GM12878 (cell line): ENCODE measurements around the gene CLASP1. TPM values are rescaled to one million over a fixed set of nuclear protein-coding genes. Genes with fewer than 3 reads are reported as not detected.

Experiments
- ATAC-seq: fragments of 200-7000 bp; cut with Tn5 transposase; 3 replicates; pipeline ENCODE4 v1.9.1; 2020; ENCODE audit warnings: mild to moderate bottlenecking, moderate library complexity
- BruUV-seq: library from RNA; stranded (reverse); fragments of 400-500 nt; replicated peaks from 2 replicates; lab custom pipeline; 2021; lab: Mats Ljungman, UMichigan
- CTCF ChIA-PET: fragments of 300-600 bp; sonication (Branson Sonifier 250); formaldehyde crosslinking; extraction: SDS; loops from one replicate; lab custom pipeline; 2021; ENCODE audit warnings: inconsistent platforms; lab: Yijun Ruan, JAX
- POLR2A ChIA-PET: fragments of 350-600 bp; formaldehyde crosslinking; extraction: SDS; loops from one replicate; lab custom pipeline; 2021; ENCODE audit warnings: inconsistent platforms; lab: Charles Lee
- RAD21 ChIA-PET: fragments of 300-600 bp; sonication (Branson Sonifier 250); formaldehyde crosslinking; loops from one replicate; lab custom pipeline; 2023; ENCODE audit warnings: antibody characterized with exemption; ENCODE audit not compliant: unreplicated experiment; lab: Charles Lee
- SMC1A ChIA-PET: fragments of 300-600 bp; sonication (Branson Sonifier 250); formaldehyde crosslinking; loops from one replicate; lab custom pipeline; 2023; ENCODE audit not compliant: unreplicated experiment, uncharacterized antibody; lab: Charles Lee
- DNase-seq: peaks from one replicate; pipeline ENCODE4 v3.0.0-alpha.2; 2011; ENCODE audit warnings: low read depth, low spot score
- FAIRE-seq: peaks from 3 replicates; lab custom pipeline; 2011; peaks lifted over from hg19 to GRCh38; lab: Jason Lieb, UNC
- H2AFZ ChIP-seq: 2 replicates; pipeline ENCODE4 v1.6.0; 2011; ENCODE audit warnings: low read depth, low read length, control low read depth; ENCODE audit not compliant: control insufficient read depth
- H3K27ac ChIP-seq: 2 replicates; pipeline ENCODE4 v1.5.1; 2011; ENCODE audit warnings: control low read depth; ENCODE audit not compliant: control insufficient read depth, insufficient read depth
- H3K27me3 ChIP-seq, 2 experiments: replicated peaks in 1 of 2; 2 replicates each; pipeline versions ENCODE4 v1.6.0 to v1.6.1; 2011; ENCODE audit warnings: low read length in 1 of 2; ENCODE audit not compliant: control insufficient read depth in 2 of 2, insufficient read depth in 2 of 2
- H3K36me3 ChIP-seq, 2 experiments: 2 replicates each; pipeline ENCODE4 v1.5.1; 2011; ENCODE audit warnings: low read length in 1 of 2; ENCODE audit not compliant: control insufficient read depth in 2 of 2, insufficient read depth in 2 of 2
- H3K4me1 ChIP-seq: 2 replicates; pipeline ENCODE4 v1.6.1; 2011; ENCODE audit warnings: mild to moderate bottlenecking, low read length, moderate library complexity, mixed read lengths; ENCODE audit not compliant: control insufficient read depth, insufficient read depth
- H3K4me2 ChIP-seq: 2 replicates; pipeline ENCODE4 v1.6.0; 2011; ENCODE audit warnings: control low read depth; ENCODE audit not compliant: control insufficient read depth, insufficient read depth
- H3K4me3 ChIP-seq: fragments of 200-600 bp; sonication (generic); 2 replicates; pipeline ENCODE4 v1.5.1; 2016
- H3K79me2 ChIP-seq: 2 replicates; pipeline ENCODE4 v1.6.0; 2011; ENCODE audit warnings: low read length; ENCODE audit not compliant: control insufficient read depth, insufficient read depth
- H3K9ac ChIP-seq: 2 replicates; pipeline ENCODE4 v1.8.0; 2011; ENCODE audit warnings: low read length, control low read depth, mixed read lengths; ENCODE audit not compliant: control insufficient read depth, insufficient read depth
- H3K9me3 ChIP-seq: replicated peaks from 3 replicates; pipeline ENCODE4 v1.5.1; 2011; ENCODE audit warnings: mild to moderate bottlenecking, low read length; ENCODE audit not compliant: control insufficient read depth, insufficient read depth
- H4K20me1 ChIP-seq: 2 replicates; pipeline ENCODE4 v1.6.0; 2011; ENCODE audit not compliant: control insufficient read depth, insufficient read depth
- BRCA1 ChIP-seq: IDR thresholded peaks from 2 replicates; pipeline ENCODE4 v1.6.1; 2011; ENCODE audit warnings: low read depth, low read length, improper control_type of control experiment
- DPF2 ChIP-seq: fragments of 450-650 bp; IDR thresholded peaks from 2 replicates; pipeline ENCODE4 v1.6.1; 2017; ENCODE audit warnings: mild to moderate bottlenecking
- GABPA ChIP-seq: IDR thresholded peaks from 2 replicates; pipeline ENCODE4 v1.6.1; 2014; ENCODE audit warnings: antibody characterized with exemption, low read depth, mild to moderate bottlenecking, inconsistent platforms
- HDGF ChIP-seq: fragments of 450-650 bp; IDR thresholded peaks from 2 replicates; pipeline ENCODE4 v1.6.1; 2016; ENCODE audit warnings: antibody characterized with exemption
- IRF4 ChIP-seq: IDR thresholded peaks from 2 replicates; pipeline ENCODE4 v1.6.1; 2011; ENCODE audit warnings: low read depth, low read length
- KDM1A ChIP-seq: fragments of 200-600 bp; sonication (generic); IDR thresholded peaks from 2 replicates; pipeline ENCODE4 v1.6.1; 2016; ENCODE audit warnings: borderline replicate concordance
- MTA3 ChIP-seq: IDR thresholded peaks from 2 replicates; pipeline ENCODE4 v1.6.1; 2012; ENCODE audit warnings: low read length, inconsistent platforms, borderline replicate concordance
- NFIC ChIP-seq: IDR thresholded peaks from 2 replicates; pipeline ENCODE4 v1.6.1; 2012; ENCODE audit warnings: low read depth, mild to moderate bottlenecking, inconsistent platforms, low read length, moderate library complexity
- NFXL1 ChIP-seq: fragments of 450-650 bp; IDR thresholded peaks from 2 replicates; pipeline ENCODE4 v1.6.1; 2017; ENCODE audit warnings: antibody characterized with exemption, mild to moderate bottlenecking, borderline replicate concordance
- RAD21 ChIP-seq: IDR thresholded peaks from 2 replicates; pipeline ENCODE4 v1.6.1; 2011; ENCODE audit warnings: mild to moderate bottlenecking, low read depth, low read length, moderate library complexity; ENCODE audit not compliant: insufficient read depth
- SIX5 ChIP-seq: IDR thresholded peaks from 2 replicates; pipeline ENCODE4 v1.6.1; 2011; ENCODE audit warnings: mild to moderate bottlenecking, low read depth, low read length, moderate library complexity; ENCODE audit not compliant: severe bottlenecking
- SMARCA5 ChIP-seq: fragments of 450-650 bp; IDR thresholded peaks from 2 replicates; pipeline ENCODE4 v1.6.1; 2017; ENCODE audit warnings: mild to moderate bottlenecking
- TCF3 ChIP-seq: IDR thresholded peaks from 2 replicates; pipeline ENCODE4 v1.6.1; 2012; ENCODE audit warnings: low read depth, mild to moderate bottlenecking, low read length, borderline replicate concordance; ENCODE audit not compliant: insufficient read depth
- WGBS: methylation state at CpG from one replicate; pipeline ENCODE4 v1.1.6; 2016; ENCODE audit warnings: low lambda C conversion rate; ENCODE audit not compliant: insufficient replicate concordance, insufficient coverage; ENCODE audit errors: missing lambda C conversion rate; 5-methylcytosine and 5-hydroxymethylcytosine counted together
- in situ Hi-C: fragments of 300-500 bp; cut with MboI; formaldehyde crosslinking; loops from 9 replicates; pipeline ENCODE4 v1.14.3; 2018; ENCODE audit warnings: mixed read lengths
- intact Hi-C: fragments of 100-400 bp; cut with micrococcal nuclease; formaldehyde crosslinking; loops from one replicate; pipeline ENCODE4 v1.14.2; 2022; ENCODE audit not compliant: unreplicated experiment
- polyA plus RNA-seq, 11 experiments: library from polyadenylated mRNA; depleted of rRNA in 4 of 11; unstranded in 6 of 11; stranded (reverse) in 5 of 11; fragments of >200 nt; fragmentation: Nextera tagmentation in 4 of 11; fragmentation: Illumina TruSeq in 1 of 11; extraction: Ambion mirVana in 4 of 11; extraction: Trizol in 1 of 11; gene quantifications; 1 replicate in 1 of 11; 2 replicates in 10 of 11; pipeline versions ENCODE4 v1.2.1 to v1.2.3, GENCODE V29; 2011 to 2016; ENCODE audit warnings: inconsistent platforms in 2 of 11, missing spikeins in 2 of 11, low read depth in 1 of 11
- total RNA-seq, 4 experiments: library from RNA; depleted of rRNA in 3 of 4; stranded (reverse); fragments of >200 nt in 3 of 4; fragmentation: Illumina TruSeq in 1 of 4; extraction: Trizol in 1 of 4; gene quantifications; 2 replicates each; pipeline versions ENCODE4 v1.2.1 to v1.2.3, GENCODE V29; 2013 to 2021
- TF ChIP-seq, protein P1 (sequence below): fragments of 450-650 bp; conservative IDR thresholded peaks from 2 replicates; pipeline ENCODE4 v1.6.1; 2017; ENCODE audit warnings: mild to moderate bottlenecking, moderate library complexity
- TF ChIP-seq, protein P2 (sequence below): IDR thresholded peaks from 2 replicates; pipeline ENCODE4 v1.6.1; 2012; ENCODE audit warnings: low read depth, low read length, improper control_type of control experiment
- TF ChIP-seq, protein P3 (sequence below): IDR thresholded peaks from 2 replicates; pipeline ENCODE4 v1.6.1; 2011; ENCODE audit warnings: mild to moderate bottlenecking, low read depth, low read length, moderate library complexity; ENCODE audit not compliant: insufficient replicate concordance
- TF ChIP-seq, protein P4 (sequence below): fragments of 450-650 bp; IDR thresholded peaks from 2 replicates; pipeline ENCODE4 v1.6.1; 2016; ENCODE audit warnings: mild to moderate bottlenecking, moderate library complexity, borderline replicate concordance

CLASP1 gene
- total and polyA plus RNA-seq, 10 of the 15 experiments (the other 5 are each of a cell fraction or from before 2014, with no cell fraction given), result 1.4 to 62.4 (median 32.9) TPM

DNA sequence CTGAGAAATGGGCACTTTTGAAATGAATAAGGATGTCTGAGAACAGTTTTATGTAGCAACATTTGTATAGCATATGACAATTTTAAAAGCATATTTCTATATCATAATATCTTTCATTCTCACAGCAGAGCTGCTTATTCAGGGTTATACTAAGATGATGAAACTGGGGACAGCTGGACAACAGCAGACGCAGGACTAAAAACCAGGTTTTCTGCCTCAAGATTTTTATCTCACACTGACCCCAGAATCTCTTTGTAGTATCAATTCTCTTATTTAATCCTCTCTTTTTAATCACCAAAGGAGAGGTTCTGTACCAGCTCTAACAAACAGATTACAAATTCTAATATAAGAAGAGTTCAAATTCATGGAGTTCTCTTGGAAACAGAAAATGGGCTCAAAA, 290.1 kb downstream of the CLASP1 start:
- BruUV-seq, result no TSS peak
- ChIA-PET CTCF (interaction anchor here (1.1 to 1.9 kb wide), 2 partner anchors 274 to 279 kb away, joined by 4 to 6 read pairs; no protein-coding TSS in a partner anchor), POLR2A (interaction anchor here (0.6 kb wide), 1 partner anchor 20 kb away, joined by 3 read pairs; no protein-coding TSS in a partner anchor)
- TF ChIP-seq DPF2 (no peak), GABPA (no peak), SIX5 (no peak), IRF4 (no peak), SMARCA5 (no peak), NFIC (no peak), NFXL1 (no peak), HDGF (no peak), MTA3 (no peak), KDM1A (no peak), RAD21 (no peak), TCF3 (no peak), BRCA1 (no peak)
- TF ChIP-seq, protein P1, sequence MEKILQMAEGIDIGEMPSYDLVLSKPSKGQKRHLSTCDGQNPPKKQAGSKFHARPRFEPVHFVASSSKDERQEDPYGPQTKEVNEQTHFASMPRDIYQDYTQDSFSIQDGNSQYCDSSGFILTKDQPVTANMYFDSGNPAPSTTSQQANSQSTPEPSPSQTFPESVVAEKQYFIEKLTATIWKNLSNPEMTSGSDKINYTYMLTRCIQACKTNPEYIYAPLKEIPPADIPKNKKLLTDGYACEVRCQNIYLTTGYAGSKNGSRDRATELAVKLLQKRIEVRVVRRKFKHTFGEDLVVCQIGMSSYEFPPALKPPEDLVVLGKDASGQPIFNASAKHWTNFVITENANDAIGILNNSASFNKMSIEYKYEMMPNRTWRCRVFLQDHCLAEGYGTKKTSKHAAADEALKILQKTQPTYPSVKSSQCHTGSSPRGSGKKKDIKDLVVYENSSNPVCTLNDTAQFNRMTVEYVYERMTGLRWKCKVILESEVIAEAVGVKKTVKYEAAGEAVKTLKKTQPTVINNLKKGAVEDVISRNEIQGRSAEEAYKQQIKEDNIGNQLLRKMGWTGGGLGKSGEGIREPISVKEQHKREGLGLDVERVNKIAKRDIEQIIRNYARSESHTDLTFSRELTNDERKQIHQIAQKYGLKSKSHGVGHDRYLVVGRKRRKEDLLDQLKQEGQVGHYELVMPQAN, result no peak
- TF ChIP-seq, protein P2, sequence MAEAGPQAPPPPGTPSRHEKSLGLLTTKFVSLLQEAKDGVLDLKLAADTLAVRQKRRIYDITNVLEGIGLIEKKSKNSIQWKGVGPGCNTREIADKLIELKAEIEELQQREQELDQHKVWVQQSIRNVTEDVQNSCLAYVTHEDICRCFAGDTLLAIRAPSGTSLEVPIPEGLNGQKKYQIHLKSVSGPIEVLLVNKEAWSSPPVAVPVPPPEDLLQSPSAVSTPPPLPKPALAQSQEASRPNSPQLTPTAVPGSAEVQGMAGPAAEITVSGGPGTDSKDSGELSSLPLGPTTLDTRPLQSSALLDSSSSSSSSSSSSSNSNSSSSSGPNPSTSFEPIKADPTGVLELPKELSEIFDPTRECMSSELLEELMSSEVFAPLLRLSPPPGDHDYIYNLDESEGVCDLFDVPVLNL, result no peak
- TF ChIP-seq, protein P3, sequence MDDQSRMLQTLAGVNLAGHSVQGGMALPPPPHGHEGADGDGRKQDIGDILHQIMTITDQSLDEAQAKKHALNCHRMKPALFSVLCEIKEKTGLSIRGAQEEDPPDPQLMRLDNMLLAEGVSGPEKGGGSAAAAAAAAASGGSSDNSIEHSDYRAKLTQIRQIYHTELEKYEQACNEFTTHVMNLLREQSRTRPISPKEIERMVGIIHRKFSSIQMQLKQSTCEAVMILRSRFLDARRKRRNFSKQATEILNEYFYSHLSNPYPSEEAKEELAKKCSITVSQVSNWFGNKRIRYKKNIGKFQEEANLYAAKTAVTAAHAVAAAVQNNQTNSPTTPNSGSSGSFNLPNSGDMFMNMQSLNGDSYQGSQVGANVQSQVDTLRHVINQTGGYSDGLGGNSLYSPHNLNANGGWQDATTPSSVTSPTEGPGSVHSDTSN, result no peak
- TF ChIP-seq, protein P4, sequence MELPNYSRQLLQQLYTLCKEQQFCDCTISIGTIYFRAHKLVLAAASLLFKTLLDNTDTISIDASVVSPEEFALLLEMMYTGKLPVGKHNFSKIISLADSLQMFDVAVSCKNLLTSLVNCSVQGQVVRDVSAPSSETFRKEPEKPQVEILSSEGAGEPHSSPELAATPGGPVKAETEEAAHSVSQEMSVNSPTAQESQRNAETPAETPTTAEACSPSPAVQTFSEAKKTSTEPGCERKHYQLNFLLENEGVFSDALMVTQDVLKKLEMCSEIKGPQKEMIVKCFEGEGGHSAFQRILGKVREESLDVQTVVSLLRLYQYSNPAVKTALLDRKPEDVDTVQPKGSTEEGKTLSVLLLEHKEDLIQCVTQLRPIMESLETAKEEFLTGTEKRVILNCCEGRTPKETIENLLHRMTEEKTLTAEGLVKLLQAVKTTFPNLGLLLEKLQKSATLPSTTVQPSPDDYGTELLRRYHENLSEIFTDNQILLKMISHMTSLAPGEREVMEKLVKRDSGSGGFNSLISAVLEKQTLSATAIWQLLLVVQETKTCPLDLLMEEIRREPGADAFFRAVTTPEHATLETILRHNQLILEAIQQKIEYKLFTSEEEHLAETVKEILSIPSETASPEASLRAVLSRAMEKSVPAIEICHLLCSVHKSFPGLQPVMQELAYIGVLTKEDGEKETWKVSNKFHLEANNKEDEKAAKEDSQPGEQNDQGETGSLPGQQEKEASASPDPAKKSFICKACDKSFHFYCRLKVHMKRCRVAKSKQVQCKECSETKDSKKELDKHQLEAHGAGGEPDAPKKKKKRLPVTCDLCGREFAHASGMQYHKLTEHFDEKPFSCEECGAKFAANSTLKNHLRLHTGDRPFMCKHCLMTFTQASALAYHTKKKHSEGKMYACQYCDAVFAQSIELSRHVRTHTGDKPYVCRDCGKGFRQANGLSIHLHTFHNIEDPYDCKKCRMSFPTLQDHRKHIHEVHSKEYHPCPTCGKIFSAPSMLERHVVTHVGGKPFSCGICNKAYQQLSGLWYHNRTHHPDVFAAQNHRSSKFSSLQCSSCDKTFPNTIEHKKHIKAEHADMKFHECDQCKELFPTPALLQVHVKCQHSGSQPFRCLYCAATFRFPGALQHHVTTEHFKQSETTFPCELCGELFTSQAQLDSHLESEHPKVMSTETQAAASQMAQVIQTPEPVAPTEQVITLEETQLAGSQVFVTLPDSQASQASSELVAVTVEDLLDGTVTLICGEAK, result no peak

More for the DNA sequence above, 290.1 kb downstream of the CLASP1 start:
- H3K79me2 ChIP-seq, result no peaks in the 10 kb centered on the region
- ATAC-seq (no peak), DNase-seq (no peak), FAIRE-seq (no peak)
- H3K9me3 ChIP-seq, result no peaks in the 10 kb centered on the region
- H3K4me1 ChIP-seq, result no peaks in the 10 kb centered on the region
- no peak overlapping the region for H3K4me3 ChIP-seq
- H3K27me3 ChIP-seq, result no peaks in the 10 kb centered on the region
- SMC1A ChIA-PET, result interaction anchor here (0.9 to 1.3 kb wide), 2 partner anchors 18 to 47 kb away, joined by 3 to 6 read pairs; no protein-coding TSS in a partner anchor
- peaks cover 0 to 19% of the 10 kb centered on the region in 2 experiments; a peak in 2 of 4 replicates for H3K36me3 ChIP-seq
- no peak overlapping the region for H3K9ac ChIP-seq
- WGBS, result 94% methylated on average over 1 of the region's 1 CpG
- in situ Hi-C loops (no loop called here), intact Hi-C loops (no loop called here)
- no peak overlapping the region for H2AFZ ChIP-seq
- RAD21 ChIA-PET, result no interaction called here
- no peak overlapping the region for H3K4me2 ChIP-seq
- H4K20me1 ChIP-seq, result no peaks in the 10 kb centered on the region
- no peak overlapping the region for H3K27ac ChIP-seq
